Mesodermal cell (in vitro differentiated cells): Measurements from ENCODE around the gene RFX3.

ENCODE experiments used
- H3K27ac ChIP-seq: 2 replicates; pipeline ENCODE4 v1.7.0; 2013; ENCODE audit warnings: mild to moderate bottlenecking, low read depth, low read length, moderate library complexity; ENCODE audit not compliant: severe bottlenecking
- H3K36me3 ChIP-seq: 2 replicates; pipeline ENCODE4 v1.7.1; 2013; ENCODE audit warnings: mild to moderate bottlenecking, low read length, moderate library complexity; ENCODE audit not compliant: control insufficient read depth, insufficient read depth
- H3K4me1 ChIP-seq: one replicate; pipeline ENCODE4 v1.7.1; 2013; ENCODE audit warnings: mild to moderate bottlenecking, low read length; ENCODE audit not compliant: insufficient read depth, control insufficient read depth, poor library complexity, severe bottlenecking
- H3K4me3 ChIP-seq: 2 replicates; pipeline ENCODE4 v1.7.0; 2013; ENCODE audit warnings: low read length, control low read depth, mild to moderate bottlenecking; ENCODE audit not compliant: insufficient read depth, poor library complexity, severe bottlenecking; ENCODE audit errors: extremely low read depth
- H3K9me3 ChIP-seq: 2 replicates; pipeline ENCODE4 v1.7.1; 2013; ENCODE audit warnings: mild to moderate bottlenecking, low read length, moderate library complexity; ENCODE audit not compliant: control insufficient read depth
- WGBS, 2 experiments: methylation state at CpG; one replicate each; pipeline ENCODE4 v1.1.5; 2013; ENCODE audit warnings: missing lambda C conversion rate in 2 of 2; ENCODE audit not compliant: insufficient coverage in 2 of 2; 5-methylcytosine and 5-hydroxymethylcytosine counted together

Gene RFX3

GRCh38 chr9:3477236-3477834 is 48.5 kb downstream of the RFX3 start:
- WGBS, 2 experiments: 83 to 100% methylated on average over 1 of the region's 4 CpGs
- Histone ChIP-seq H3K36me3 (peaks cover 18% of the 10 kb centered on the region), H3K27ac (no peak overlapping the region), H3K9me3 (no peaks in the 10 kb centered on the region), H3K4me3 (no peak overlapping the region), H3K4me1 (peaks cover 7% of the 10 kb centered on the region)

- peak overlapping the region; percentile 55 for H3K27ac ChIP-seq
- 84 to 87% methylated on average over 11 to 13 of the region's 14 CpGs for WGBS, 2 experiments
- no peak overlapping the region for H3K4me3 ChIP-seq
- no peaks in the 10 kb centered on the region for H3K9me3 ChIP-seq
- H3K36me3 ChIP-seq: peaks cover 18% of the 10 kb centered on the region
- peaks cover 7% of the 10 kb centered on the region for H3K4me1 ChIP-seq
These were observed 50.3 kb downstream of the RFX3 start for GRCh38 chr9:3475300-3476020.

- Histone ChIP-seq H3K4me3 (no peak overlapping the region), H3K4me1 (peaks cover 7% of the 10 kb centered on the region), H3K9me3 (no peaks in the 10 kb centered on the region), H3K36me3 (peaks cover 12% of the 10 kb centered on the region), H3K27ac (peak overlapping the region; percentile 45)
- 100% methylated on average over 2 of the region's 2 CpGs for WGBS, 2 experiments
These were observed 51.0 kb downstream of the RFX3 start for GRCh38 chr9:3474821-3475220.

GRCh38 chr9:3473405-3473804 is 52.4 kb downstream of the RFX3 start:
- Histone ChIP-seq H3K4me3 (no peak overlapping the region), H3K4me1 (peaks cover 7% of the 10 kb centered on the region), H3K27ac (no peak overlapping the region), H3K9me3 (no peaks in the 10 kb centered on the region), H3K36me3 (peaks cover 7% of the 10 kb centered on the region)
- WGBS, 2 experiments: no CpG with 5 or more reads among the region's 1 CpG

- H3K9me3 ChIP-seq: no peaks in the 10 kb centered on the region
- H3K4me3 ChIP-seq: no peak overlapping the region
- 86 to 100% methylated on average over 1 to 2 of the region's 3 CpGs for WGBS, 2 experiments
These were observed 53.9 kb downstream of the RFX3 start for GRCh38 chr9:3471883-3472282.

GRCh38 chr9:3468421-3469205 is 57.2 kb downstream of the RFX3 start:
- Histone ChIP-seq H3K27ac (no peak overlapping the region), H3K4me1 (peaks cover 4% of the 10 kb centered on the region), H3K36me3 (no peaks in the 10 kb centered on the region), H3K4me3 (no peak overlapping the region), H3K9me3 (no peaks in the 10 kb centered on the region)
- WGBS, 2 experiments: 100% methylated on average over 1 of the region's 4 CpGs; no CpG with 5 or more reads in 1 of the 2 experiments

More at GRCh38 chr9:3471883-3472282, 53.9 kb downstream of the RFX3 start:
- Histone ChIP-seq H3K4me1 (peaks cover 7% of the 10 kb centered on the region), H3K27ac (no peak overlapping the region), H3K36me3 (no peaks in the 10 kb centered on the region)

- no peaks in the 10 kb centered on the region for H3K9me3 ChIP-seq
- no peak overlapping the region for H3K27ac ChIP-seq
- H3K4me1 ChIP-seq: no peaks in the 10 kb centered on the region
- H3K36me3 ChIP-seq: no peaks in the 10 kb centered on the region
- no peak overlapping the region for H3K4me3 ChIP-seq
- 60% methylated on average over 2 of the region's 4 CpGs; no CpG with 5 or more reads in 1 of the 2 experiments for WGBS, 2 experiments
These were observed 58.1 kb downstream of the RFX3 start for GRCh38 chr9:3467593-3468219.

- H3K4me3 ChIP-seq: no peak overlapping the region
- no peaks in the 10 kb centered on the region for H3K9me3 ChIP-seq
- 80 to 92% methylated on average over 1 to 2 of the region's 6 CpGs for WGBS, 2 experiments
- no peaks in the 10 kb centered on the region for H3K36me3 ChIP-seq
- no peaks in the 10 kb centered on the region for H3K4me1 ChIP-seq
- no peak overlapping the region for H3K27ac ChIP-seq
These were observed 61.7 kb downstream of the RFX3 start for GRCh38 chr9:3464033-3464638.

- 90 to 100% methylated on average over 1 to 2 of the region's 3 CpGs for WGBS, 2 experiments
- Histone ChIP-seq H3K4me1 (no peaks in the 10 kb centered on the region), H3K36me3 (no peaks in the 10 kb centered on the region), H3K9me3 (no peaks in the 10 kb centered on the region), H3K4me3 (no peak overlapping the region), H3K27ac (no peak overlapping the region)
These were observed 66.9 kb downstream of the RFX3 start for GRCh38 chr9:3458806-3459475.

GRCh38 chr9:3457175-3457574 is 68.6 kb downstream of the RFX3 start:
- no peaks in the 10 kb centered on the region for H3K9me3 ChIP-seq
- no peaks in the 10 kb centered on the region for H3K36me3 ChIP-seq
- no peak overlapping the region for H3K27ac ChIP-seq
- no peak overlapping the region for H3K4me3 ChIP-seq
- no peaks in the 10 kb centered on the region for H3K4me1 ChIP-seq
